Upper lobe of right lung (tissue), 1 donor: ENCODE data around the gene AXIN2. TPM values are rescaled to one million over a fixed set of nuclear protein-coding genes. Genes with fewer than 3 reads are reported as not detected.

Experiments used
- ATAC-seq: fragments of 200-7000 bp; cut with Tn5 transposase; one replicate; pipeline ENCODE4 v1.9.1; 2020; ENCODE audit warnings: mild to moderate bottlenecking, moderate library complexity
- DNase-seq: peaks from one replicate; pipeline ENCODE4 v3.0.0-alpha.2; 2020
- H3K27ac ChIP-seq: fragments of 200-600 bp; one replicate; pipeline ENCODE4 v1.8.0; 2022
- H3K27me3 ChIP-seq: fragments of 200-600 bp; one replicate; pipeline ENCODE4 v1.8.0; 2022; ENCODE audit warnings: mild to moderate bottlenecking
- H3K36me3 ChIP-seq: fragments of 200-600 bp; one replicate; pipeline ENCODE4 v1.8.0; 2022
- H3K4me1 ChIP-seq: fragments of 200-600 bp; one replicate; pipeline ENCODE4 v1.8.0; 2022
- H3K4me3 ChIP-seq: fragments of 200-600 bp; one replicate; pipeline ENCODE4 v1.8.0; 2022; ENCODE audit warnings: mild to moderate bottlenecking
- H3K9me3 ChIP-seq: fragments of 200-600 bp; one replicate; pipeline ENCODE4 v1.8.0; 2022
- CTCF ChIP-seq: fragments of 200-600 bp; IDR thresholded peaks from one replicate; pipeline ENCODE4 v1.8.0; 2022; ENCODE audit warnings: antibody characterized with exemption
- intact Hi-C: fragments of 100-400 bp; cut with DNase I; formaldehyde crosslinking; loops from one replicate; pipeline ENCODE4 v1.11.0; 2022
- total RNA-seq: library from RNA; stranded (reverse); fragmentation: NEBNext Ultra II Directional; extraction: Animal tissue kit (Norgen Biotek cat#: 25700); gene quantifications from one replicate; pipeline ENCODE4 v1.2.1, GENCODE V29; 2021
- donor health status: DM: no; HTN: yes; CAD: no; lungs with severe emphysema.

The AXIN2 gene
- total RNA-seq, 1 donor from 2014 or later, result 63.6 TPM

- Histone ChIP-seq H3K9me3 (no peaks in the 10 kb centered on the region), H3K4me3 (no peak overlapping the region), H3K4me1 (peaks cover 16% of the 10 kb centered on the region), H3K27me3 (no peaks in the 10 kb centered on the region), H3K36me3 (no peaks in the 10 kb centered on the region), H3K27ac (no peak overlapping the region)
- DNase-seq (no peak), ATAC-seq (no peak)
- intact Hi-C loops, result no loop called here
- no peak for TF ChIP-seq CTCF
Observed at GRCh38 chr17:65518256-65518655, 43.2 kb downstream of the AXIN2 start.

GRCh38 chr17:65515959-65516948 lies 45.2 kb downstream of the AXIN2 start:
- intact Hi-C loops, result no loop called here
- Histone ChIP-seq H3K27me3 (no peaks in the 10 kb centered on the region), H3K36me3 (no peaks in the 10 kb centered on the region), H3K4me3 (no peak overlapping the region), H3K9me3 (no peaks in the 10 kb centered on the region), H3K4me1 (peaks cover 16% of the 10 kb centered on the region), H3K27ac (peak overlapping the region; percentile 84)
- ATAC-seq (peak; percentile 81), DNase-seq (no peak)
- TF ChIP-seq CTCF, result no peak

GRCh38 chr17:65515512-65515911 lies 45.9 kb downstream of the AXIN2 start:
- H3K27me3 ChIP-seq, result no peaks in the 10 kb centered on the region
- peak overlapping the region; percentile 84 for H3K27ac ChIP-seq
- intact Hi-C loops, result no loop called here
- H3K4me1 ChIP-seq, result peaks cover 16% of the 10 kb centered on the region
- no peak for TF ChIP-seq CTCF
- DNase-seq (no peak), ATAC-seq (peak; percentile 21)
- no peak overlapping the region for H3K4me3 ChIP-seq
- no peaks in the 10 kb centered on the region for H3K9me3 ChIP-seq
- H3K36me3 ChIP-seq, result no peaks in the 10 kb centered on the region

- no peaks in the 10 kb centered on the region for H3K27me3 ChIP-seq
- H3K4me3 ChIP-seq, result no peak overlapping the region
- peaks cover 16% of the 10 kb centered on the region for H3K4me1 ChIP-seq
- peak overlapping the region; percentile 84 for H3K27ac ChIP-seq
- no peak for DNase-seq
- intact Hi-C loops, result no loop called here
- peak; percentile 54 for ATAC-seq
- H3K36me3 ChIP-seq, result no peaks in the 10 kb centered on the region
- TF ChIP-seq CTCF, result no peak
- no peaks in the 10 kb centered on the region for H3K9me3 ChIP-seq
Observed at GRCh38 chr17:65514541-65514940, 46.9 kb downstream of the AXIN2 start.

GRCh38 chr17:65514082-65514481 lies 47.4 kb downstream of the AXIN2 start:
- ATAC-seq (no peak), DNase-seq (no peak)
- H3K4me3 ChIP-seq, result no peak overlapping the region
- H3K9me3 ChIP-seq, result no peaks in the 10 kb centered on the region
- H3K27me3 ChIP-seq, result no peaks in the 10 kb centered on the region
- no peak for TF ChIP-seq CTCF
- no peak overlapping the region for H3K27ac ChIP-seq
- peaks cover 16% of the 10 kb centered on the region for H3K4me1 ChIP-seq
- intact Hi-C loops, result no loop called here
- H3K36me3 ChIP-seq, result no peaks in the 10 kb centered on the region
